NCI-H2107 (cell line): ENCODE data around the gene P4HA2.
"Not testable (repeated sequence)": the region's sequence is repeated elsewhere in the genome, so short reads cannot be mapped to it uniquely, and the experiment has no call there.

Source experiments
- DNase-seq: peaks from one replicate; lab custom pipeline; 2025; lab: John Stamatoyannopoulos, UW

P4HA2 gene

GRCh38 chr5:132199116-132199680 lies 28.5 kb downstream of the P4HA2 start:
- DNase-seq: no peak

- DNase-seq: no peak
Observed at GRCh38 chr5:132198571-132198970, 29.1 kb downstream of the P4HA2 start.

- no peak for DNase-seq
Observed at GRCh38 chr5:132195727-132196126, 31.9 kb downstream of the P4HA2 start.

- DNase-seq: no peak
Observed at GRCh38 chr5:132193165-132193694, 34.4 kb downstream of the P4HA2 start.

GRCh38 chr5:132190161-132190817 lies 37.4 kb downstream of the P4HA2 start:
- DNase-seq: peak; percentile 15

- no peak for DNase-seq
Observed at GRCh38 chr5:132184588-132184987, 43.1 kb downstream of the P4HA2 start.

- no peak for DNase-seq
Observed at GRCh38 chr5:132183723-132184122, 43.9 kb downstream of the P4HA2 start.

GRCh38 chr5:132182359-132183040 lies 45.2 kb downstream of the P4HA2 start:
- no peak for DNase-seq

GRCh38 chr5:132181011-132181629 lies 46.5 kb downstream of the P4HA2 start:
- DNase-seq: no peak

GRCh38 chr5:132180134-132180745 lies 47.4 kb downstream of the P4HA2 start:
- DNase-seq: no peak

GRCh38 chr5:132179405-132179804 lies 48.2 kb downstream of the P4HA2 start:
- DNase-seq: no peak

GRCh38 chr5:132177691-132178149 lies 49.9 kb downstream of the P4HA2 start:
- no peak for DNase-seq

GRCh38 chr5:132176987-132177386 lies 50.7 kb downstream of the P4HA2 start:
- DNase-seq: no peak

GRCh38 chr5:132176521-132176945 lies 51.1 kb downstream of the P4HA2 start:
- DNase-seq: no peak

GRCh38 chr5:132162945-132163344 lies 64.7 kb downstream of the P4HA2 start:
- no peak for DNase-seq

GRCh38 chr5:132161574-132162326 lies 65.9 kb downstream of the P4HA2 start:
- not testable (repeated sequence) for DNase-seq

- no peak for DNase-seq
Observed at GRCh38 chr5:132156413-132156812, 71.2 kb downstream of the P4HA2 start.

- DNase-seq: no peak
Observed at GRCh38 chr5:132150565-132150964, 77.1 kb downstream of the P4HA2 start.

- no peak for DNase-seq
Observed at GRCh38 chr5:132147663-132148062, 80.0 kb downstream of the P4HA2 start.

- not testable (repeated sequence) for DNase-seq
Observed at GRCh38 chr5:132145326-132145725, 82.3 kb downstream of the P4HA2 start.

- DNase-seq: no peak
Observed at GRCh38 chr5:132143148-132143547, 84.5 kb downstream of the P4HA2 start.
